SU-DHL-6 (cell line): ENCODE measurements around the gene NFRKB.

Source experiments
- CTCF ChIP-seq: fragments of 200-600 bp; sonication (generic); IDR thresholded peaks from one replicate; pipeline ENCODE4 v1.5.1; 2017; ENCODE audit warnings: antibody characterized with exemption, mild to moderate bottlenecking, low read length, moderate library complexity; ENCODE audit not compliant: insufficient read depth, poor library complexity, severe bottlenecking
- EZH2phosphoT487 ChIP-seq: fragments of 200-600 bp; sonication (generic), shearing (Covaris generic); conservative IDR thresholded peaks from 2 replicates; pipeline ENCODE4 v1.6.1; 2018; ENCODE audit warnings: mild to moderate bottlenecking, antibody characterized with exemption, low read length, moderate library complexity, mixed read lengths

GRCh38 chr11:129865701-129866100 is 29.7 kb downstream of the NFRKB start:
- TF ChIP-seq CTCF = no peak
- no peak for TF ChIP-seq EZH2phosphoT487
